Memory B cell (primary cell): ENCODE results near the gene FUT4.

ENCODE experiments used
- ATAC-seq: fragments of 150-1000 bp; cut with Tn5 transposase; 2 replicates; pipeline ENCODE4 v1.10.0; 2021; ENCODE audit warnings: low read depth, mild to moderate bottlenecking, moderate library complexity
- DNase-seq, 2 donors: peaks; one replicate each; pipeline ENCODE4 v3.0.0; 2022; ENCODE audit warnings: low spot score in 2 of 2
- H3K27ac Mint-ChIP-seq: one replicate; pipeline ENCODE4 v1.8.0; 2022; ENCODE audit warnings: mild to moderate bottlenecking, moderate library complexity, mixed read lengths
- H3K27me3 Mint-ChIP-seq: one replicate; pipeline ENCODE4 v1.8.0; 2022; ENCODE audit warnings: mixed read lengths
- H3K36me3 Mint-ChIP-seq: one replicate; pipeline ENCODE4 v1.8.0; 2022; ENCODE audit warnings: mild to moderate bottlenecking, mixed read lengths
- H3K4me1 Mint-ChIP-seq: one replicate; pipeline ENCODE4 v1.8.0; 2022; ENCODE audit warnings: mixed read lengths
- H3K4me3 Mint-ChIP-seq: one replicate; pipeline ENCODE4 v1.8.0; 2022; ENCODE audit warnings: mild to moderate bottlenecking, moderate library complexity, mixed read lengths
- H3K9me3 Mint-ChIP-seq: one replicate; pipeline ENCODE4 v1.8.0; 2022; ENCODE audit warnings: mixed read lengths

Gene FUT4

GRCh38 chr11:94586978-94587377, 43.3 kb downstream of the FUT4 start:
- H3K36me3 Mint-ChIP-seq = no peaks in the 10 kb centered on the region
- no peaks in the 10 kb centered on the region for H3K9me3 Mint-ChIP-seq
- H3K27me3 Mint-ChIP-seq = peaks cover 2% of the 10 kb centered on the region
- H3K27ac Mint-ChIP-seq = no peak overlapping the region
- DNase-seq = no peak
- no peaks in the 10 kb centered on the region for H3K4me1 Mint-ChIP-seq
- H3K4me3 Mint-ChIP-seq = no peak overlapping the region
- ATAC-seq = no peak

GRCh38 chr11:94588366-94588942, 44.7 kb downstream of the FUT4 start:
- Mint-ChIP-seq H3K4me3 (no peak overlapping the region), H3K9me3 (no peaks in the 10 kb centered on the region), H3K36me3 (no peaks in the 10 kb centered on the region), H3K27ac (no peak overlapping the region), H3K27me3 (peaks cover 2% of the 10 kb centered on the region), H3K4me1 (no peaks in the 10 kb centered on the region)
- ATAC-seq (no peak), DNase-seq (no peak)

GRCh38 chr11:94590352-94591041, 46.8 kb downstream of the FUT4 start:
- no peak overlapping the region for H3K27ac Mint-ChIP-seq

GRCh38 chr11:94593030-94593429, 49.3 kb downstream of the FUT4 start:
- DNase-seq (no peak), ATAC-seq (no peak)
- no peaks in the 10 kb centered on the region for H3K9me3 Mint-ChIP-seq
- H3K27ac Mint-ChIP-seq = no peak overlapping the region
- H3K36me3 Mint-ChIP-seq = no peaks in the 10 kb centered on the region
- H3K27me3 Mint-ChIP-seq = no peaks in the 10 kb centered on the region
- H3K4me3 Mint-ChIP-seq = no peak overlapping the region
- peaks cover 3% of the 10 kb centered on the region for H3K4me1 Mint-ChIP-seq

More at GRCh38 chr11:94590352-94591041, 46.8 kb downstream of the FUT4 start:
- ATAC-seq (no peak), DNase-seq (no peak)
- Mint-ChIP-seq H3K4me1 (peaks cover 3% of the 10 kb centered on the region), H3K27me3 (no peaks in the 10 kb centered on the region), H3K4me3 (no peak overlapping the region), H3K36me3 (no peaks in the 10 kb centered on the region), H3K9me3 (no peaks in the 10 kb centered on the region)

- Mint-ChIP-seq H3K4me1 (peaks cover 3% of the 10 kb centered on the region), H3K36me3 (peaks cover 2% of the 10 kb centered on the region), H3K27ac (no peak overlapping the region), H3K9me3 (no peaks in the 10 kb centered on the region), H3K27me3 (peaks cover 4% of the 10 kb centered on the region), H3K4me3 (no peak overlapping the region)
- DNase-seq (no peak), ATAC-seq (no peak)
These were observed 51.4 kb downstream of the FUT4 start for GRCh38 chr11:94595076-94595475.

- Mint-ChIP-seq H3K27ac (no peak overlapping the region), H3K4me1 (peaks cover 7% of the 10 kb centered on the region), H3K36me3 (peaks cover 5% of the 10 kb centered on the region), H3K4me3 (no peak overlapping the region), H3K27me3 (peaks cover 4% of the 10 kb centered on the region), H3K9me3 (peaks cover 2% of the 10 kb centered on the region)
- DNase-seq (no peak), ATAC-seq (no peak)
These were observed 54.2 kb downstream of the FUT4 start for GRCh38 chr11:94597896-94598295.
